Muscle layer of duodenum (tissue), 2 donors: ENCODE results near the gene CTIF.

Source experiments
- H3K27ac ChIP-seq: one replicate; pipeline ENCODE4 v1.7.0; 2013; ENCODE audit warnings: mild to moderate bottlenecking, low read length
- H3K27me3 ChIP-seq: one replicate; pipeline ENCODE4 v1.7.0; 2013; ENCODE audit warnings: low read depth, mild to moderate bottlenecking, control low read depth, low read length
- H3K36me3 ChIP-seq, 2 donors: one replicate each; pipeline ENCODE4 v1.7.0; 2013; ENCODE audit warnings: low read length in 2 of 2, control low read depth in 1 of 2, mild to moderate bottlenecking in 1 of 2; ENCODE audit not compliant: insufficient read depth in 2 of 2, control insufficient read depth in 1 of 2
- H3K4me1 ChIP-seq, 2 donors: one replicate each; pipeline ENCODE4 v1.7.0; 2013; ENCODE audit warnings: low read length in 2 of 2, mild to moderate bottlenecking in 2 of 2, control low read depth in 1 of 2, moderate library complexity in 1 of 2; ENCODE audit not compliant: insufficient read depth in 2 of 2, control insufficient read depth in 1 of 2
- H3K4me3 ChIP-seq, 2 donors: one replicate each; pipeline ENCODE4 v1.7.0; 2013; ENCODE audit warnings: low read length in 2 of 2, low read depth in 1 of 2, mild to moderate bottlenecking in 1 of 2
- H3K9me3 ChIP-seq, 2 donors: one replicate each; pipeline ENCODE4 v1.7.0; 2013; ENCODE audit warnings: low read length in 2 of 2, control low read depth in 1 of 2, mild to moderate bottlenecking in 1 of 2; ENCODE audit not compliant: control insufficient read depth in 1 of 2
- donor health status: healthy.

Gene CTIF

GRCh38 chr18:48695671-48696070 lies 156.8 kb downstream of the CTIF start:
- Histone ChIP-seq H3K9me3 (no peaks in the 10 kb centered on the region), H3K36me3 (peaks cover 0 to 2% of the 10 kb centered on the region in 2 donors), H3K4me1 (no peaks in the 10 kb centered on the region), H3K4me3 (no peak overlapping the region), H3K27me3 (no peaks in the 10 kb centered on the region), H3K27ac (no peak overlapping the region)

- Histone ChIP-seq H3K27ac (no peak overlapping the region), H3K27me3 (no peaks in the 10 kb centered on the region), H3K4me1 (no peaks in the 10 kb centered on the region)
Measured at GRCh38 chr18:48696218-48696617, 157.4 kb downstream of the CTIF start.

GRCh38 chr18:48697441-48697840 lies 158.6 kb downstream of the CTIF start:
- no peaks in the 10 kb centered on the region for H3K4me1 ChIP-seq
- H3K27ac ChIP-seq, result no peak overlapping the region

More at GRCh38 chr18:48696218-48696617, 157.4 kb downstream of the CTIF start:
- H3K36me3 ChIP-seq, result no peaks in the 10 kb centered on the region
- H3K4me3 ChIP-seq, result no peak overlapping the region
- H3K9me3 ChIP-seq, result no peaks in the 10 kb centered on the region

GRCh38 chr18:48698707-48699106 lies 159.9 kb downstream of the CTIF start:
- Histone ChIP-seq H3K4me3 (no peak overlapping the region), H3K27ac (no peak overlapping the region), H3K36me3 (no peaks in the 10 kb centered on the region), H3K27me3 (no peaks in the 10 kb centered on the region), H3K4me1 (no peaks in the 10 kb centered on the region), H3K9me3 (no peaks in the 10 kb centered on the region)

More at GRCh38 chr18:48697441-48697840, 158.6 kb downstream of the CTIF start:
- Histone ChIP-seq H3K27me3 (no peaks in the 10 kb centered on the region), H3K4me3 (no peak overlapping the region), H3K9me3 (no peaks in the 10 kb centered on the region), H3K36me3 (no peaks in the 10 kb centered on the region)

- no peak overlapping the region for H3K27ac ChIP-seq
- H3K4me3 ChIP-seq, result no peak overlapping the region
- H3K4me1 ChIP-seq, result no peaks in the 10 kb centered on the region
- no peaks in the 10 kb centered on the region for H3K27me3 ChIP-seq
- no peaks in the 10 kb centered on the region for H3K9me3 ChIP-seq
- no peaks in the 10 kb centered on the region for H3K36me3 ChIP-seq
Measured at GRCh38 chr18:48699761-48700160, 160.9 kb downstream of the CTIF start.

DNA sequence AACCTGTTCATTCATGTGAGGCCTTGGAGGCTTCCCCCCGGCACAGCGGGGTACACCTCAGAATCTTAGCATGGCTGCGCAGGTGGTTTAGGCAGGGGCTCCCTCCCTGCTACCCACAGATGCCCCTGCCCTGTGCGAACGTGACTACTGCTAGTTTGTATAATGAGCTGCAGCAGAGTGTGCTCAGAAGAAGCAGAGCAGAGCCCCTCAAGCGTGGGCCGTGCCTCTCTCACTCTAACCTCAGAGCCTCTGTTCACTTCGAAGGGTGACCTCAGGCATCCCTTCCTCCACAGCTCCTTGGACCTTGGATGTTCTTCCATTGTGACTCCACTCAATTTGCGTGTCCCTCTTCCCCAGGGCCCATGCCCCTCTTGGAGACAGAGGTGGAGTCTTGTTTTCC lies 161.6 kb downstream of the CTIF start:
- H3K27me3 ChIP-seq, result no peaks in the 10 kb centered on the region
- no peaks in the 10 kb centered on the region for H3K9me3 ChIP-seq
- no peak overlapping the region for H3K4me3 ChIP-seq
- no peaks in the 10 kb centered on the region for H3K36me3 ChIP-seq
- no peak overlapping the region for H3K27ac ChIP-seq
- no peaks in the 10 kb centered on the region for H3K4me1 ChIP-seq

DNA sequence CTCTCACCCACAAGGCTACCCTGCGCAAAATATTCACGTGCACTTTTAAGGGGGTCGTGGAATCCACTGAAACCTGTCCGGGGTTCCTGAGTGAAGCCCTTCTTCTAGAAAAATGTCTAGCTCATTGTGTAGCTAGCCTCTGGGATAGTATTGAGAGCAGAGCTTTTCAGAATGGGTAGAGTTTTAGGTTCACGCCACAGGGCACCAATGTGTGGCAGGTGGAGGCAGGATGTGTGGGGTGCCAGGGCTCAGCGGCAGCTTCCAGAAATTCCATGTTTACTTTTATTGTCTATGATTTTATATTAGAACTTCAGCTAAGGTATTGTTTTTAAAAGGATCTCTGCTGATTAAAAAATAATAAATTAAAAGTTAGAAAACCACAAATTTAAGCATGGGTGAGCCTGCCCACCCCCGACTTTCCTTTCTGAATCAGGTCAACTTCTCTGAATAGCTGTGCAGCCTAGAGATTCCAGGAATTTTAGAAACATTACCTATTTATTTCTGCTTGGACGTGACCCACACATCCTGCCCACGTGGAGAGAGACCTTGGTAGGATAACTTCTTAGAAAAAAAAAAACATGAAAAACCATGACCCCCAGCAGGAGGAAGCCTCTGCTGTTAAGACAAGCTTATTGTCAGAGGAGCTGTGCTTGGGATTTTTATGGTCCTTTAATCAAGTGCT lies 163.7 kb downstream of the CTIF start:
- H3K27me3 ChIP-seq, result no peaks in the 10 kb centered on the region
- peaks cover 0 to 5% of the 10 kb centered on the region in 2 donors for H3K36me3 ChIP-seq
- H3K9me3 ChIP-seq, result no peaks in the 10 kb centered on the region
- no peak overlapping the region for H3K4me3 ChIP-seq
- H3K27ac ChIP-seq, result no peak overlapping the region
- H3K4me1 ChIP-seq, result no peaks in the 10 kb centered on the region

DNA sequence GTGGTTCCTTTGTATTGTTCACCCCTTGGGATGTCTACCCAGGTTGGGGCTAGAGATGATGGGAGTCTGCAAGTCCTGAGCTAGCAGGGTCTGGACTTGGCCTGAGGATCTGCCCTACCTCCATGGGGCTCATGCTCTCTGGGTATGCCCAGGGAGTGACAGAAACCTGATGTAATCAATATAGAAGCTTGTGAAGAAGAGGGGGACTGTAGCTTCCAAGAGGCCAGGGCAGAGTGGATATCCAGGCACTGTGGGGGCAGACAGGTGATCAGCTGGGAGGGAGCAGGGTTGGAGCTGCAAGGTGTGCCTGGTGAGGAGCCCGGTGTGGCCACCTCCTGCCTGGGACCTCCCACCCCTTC lies 164.2 kb downstream of the CTIF start:
- no peak overlapping the region for H3K27ac ChIP-seq

GRCh38 chr18:48703418-48703817 lies 164.6 kb downstream of the CTIF start:
- Histone ChIP-seq H3K27ac (no peak overlapping the region), H3K4me1 (no peaks in the 10 kb centered on the region), H3K27me3 (no peaks in the 10 kb centered on the region), H3K4me3 (no peak overlapping the region), H3K36me3 (peaks cover 0 to 5% of the 10 kb centered on the region in 2 donors), H3K9me3 (no peaks in the 10 kb centered on the region)

More for the DNA sequence above, 164.2 kb downstream of the CTIF start:
- Histone ChIP-seq H3K4me1 (no peaks in the 10 kb centered on the region), H3K4me3 (no peak overlapping the region), H3K36me3 (peaks cover 0 to 5% of the 10 kb centered on the region in 2 donors), H3K27me3 (no peaks in the 10 kb centered on the region), H3K9me3 (no peaks in the 10 kb centered on the region)

GRCh38 chr18:48705043-48705442 lies 166.2 kb downstream of the CTIF start:
- H3K27me3 ChIP-seq, result no peaks in the 10 kb centered on the region
- no peaks in the 10 kb centered on the region for H3K9me3 ChIP-seq
- H3K27ac ChIP-seq, result no peak overlapping the region
- no peaks in the 10 kb centered on the region for H3K4me1 ChIP-seq
- no peak overlapping the region for H3K4me3 ChIP-seq
- peaks cover 0 to 5% of the 10 kb centered on the region in 2 donors for H3K36me3 ChIP-seq

GRCh38 chr18:48705531-48705930 lies 166.7 kb downstream of the CTIF start:
- Histone ChIP-seq H3K27me3 (no peaks in the 10 kb centered on the region), H3K36me3 (peaks cover 0 to 5% of the 10 kb centered on the region in 2 donors), H3K9me3 (no peaks in the 10 kb centered on the region), H3K27ac (no peak overlapping the region), H3K4me1 (no peaks in the 10 kb centered on the region), H3K4me3 (no peak overlapping the region)

- Histone ChIP-seq H3K36me3 (peaks cover 0 to 5% of the 10 kb centered on the region in 2 donors), H3K27me3 (no peaks in the 10 kb centered on the region), H3K4me1 (no peaks in the 10 kb centered on the region), H3K4me3 (no peak overlapping the region), H3K27ac (no peak overlapping the region), H3K9me3 (no peaks in the 10 kb centered on the region)
Measured at GRCh38 chr18:48706731-48707130, 167.9 kb downstream of the CTIF start.
